ENCODE data around the gene SLC35F4.
"Not testable (repeated sequence)": the region's sequence is repeated elsewhere in the genome, so short reads cannot be mapped to it uniquely, and the experiment has no call there.

SLC35F4 gene

GRCh38 chr14:57732463-57733285, 133.2 kb downstream of the SLC35F4 start:
- DNase-seq (ENCODE audit: low read depth in 4 of 4, low spot score in 1 of 4), result no peak

GRCh38 chr14:57729208-57730187, 136.4 kb downstream of the SLC35F4 start:
- DNase-seq (ENCODE audit: low read depth in 4 of 4, low spot score in 1 of 4), result no peak

GRCh38 chr14:57725399-57726077, 140.4 kb downstream of the SLC35F4 start:
- no peak for DNase-seq (ENCODE audit: low read depth in 4 of 4, low spot score in 1 of 4)

GRCh38 chr14:57722141-57722540, 143.8 kb downstream of the SLC35F4 start:
- DNase-seq (ENCODE audit: low read depth in 4 of 4, low spot score in 1 of 4), result not testable (repeated sequence)

- DNase-seq (ENCODE audit: low read depth in 4 of 4, low spot score in 1 of 4), result no peak
Observed at GRCh38 chr14:57714487-57714931, 151.4 kb downstream of the SLC35F4 start.

DNA sequence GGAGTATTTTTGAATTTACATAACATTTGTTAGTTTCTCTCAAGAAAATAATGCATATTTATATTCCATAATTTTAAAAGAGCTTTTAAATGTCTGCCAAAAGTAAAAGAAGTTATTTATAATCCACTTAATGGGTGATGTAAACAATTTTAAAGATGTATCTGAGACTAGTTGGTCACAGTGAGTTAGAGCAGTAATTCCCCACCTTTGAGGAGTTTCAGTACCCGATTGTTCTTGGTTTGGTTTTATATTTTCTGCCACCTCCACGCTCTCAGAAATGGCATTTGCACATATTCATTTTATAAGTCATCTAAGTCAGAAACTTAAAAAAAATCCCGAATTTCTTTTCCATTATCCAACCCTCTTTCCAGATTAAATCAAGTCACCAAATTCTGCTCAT, 153.2 kb downstream of the SLC35F4 start:
- DNase-seq (ENCODE audit: low read depth in 4 of 4, low spot score in 1 of 4), result no peak

GRCh38 chr14:57712102-57712501, 153.8 kb downstream of the SLC35F4 start:
- DNase-seq (ENCODE audit: low read depth in 4 of 4, low spot score in 1 of 4), result no peak

DNA sequence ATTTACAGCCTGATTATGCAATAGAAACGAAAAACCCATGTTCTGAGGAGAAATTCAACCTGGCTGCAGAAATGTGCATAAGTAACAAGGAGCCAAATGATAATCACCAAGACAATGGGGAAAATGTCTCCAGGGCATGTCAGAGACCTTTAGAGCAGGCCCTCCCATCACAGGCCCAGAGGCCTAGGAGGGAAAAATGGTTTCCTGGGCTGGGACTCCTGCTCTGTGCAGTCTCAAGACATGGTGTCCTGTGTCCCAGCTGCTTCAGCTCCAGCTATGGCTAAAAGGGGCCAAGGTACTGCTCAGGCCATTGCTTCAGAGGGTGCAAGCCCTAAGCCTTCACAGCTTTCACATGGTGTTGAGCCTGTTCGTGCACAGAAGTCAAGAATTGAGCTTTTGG, 156.0 kb downstream of the SLC35F4 start:
- no peak for DNase-seq (ENCODE audit: low read depth in 4 of 4, low spot score in 1 of 4)

DNA sequence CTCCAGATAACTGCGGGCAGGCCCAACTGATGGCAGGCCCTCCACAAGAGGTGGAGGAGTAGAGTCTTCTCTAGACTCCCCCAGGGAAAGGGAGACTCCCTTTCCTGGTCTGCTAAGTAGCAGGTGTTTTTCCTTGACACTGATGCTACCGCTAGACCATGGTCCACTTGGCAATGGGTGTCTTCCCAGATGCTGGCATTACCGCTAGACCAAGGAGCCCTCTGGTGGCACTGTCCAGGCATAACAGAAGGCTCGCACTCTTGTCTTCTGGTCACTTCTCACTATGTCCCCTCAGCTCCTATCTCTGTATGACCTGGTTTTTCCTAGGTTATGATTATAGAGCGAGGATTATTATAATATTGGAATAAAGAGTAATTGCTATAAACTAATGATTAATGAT, 156.8 kb downstream of the SLC35F4 start:
- DNase-seq (ENCODE audit: low read depth in 4 of 4, low spot score in 1 of 4), result not testable (repeated sequence)

GRCh38 chr14:57707219-57707618, 158.7 kb downstream of the SLC35F4 start:
- no peak for DNase-seq (ENCODE audit: low read depth in 4 of 4, low spot score in 1 of 4)

GRCh38 chr14:57704763-57705162, 161.1 kb downstream of the SLC35F4 start:
- DNase-seq (ENCODE audit: low read depth in 4 of 4, low spot score in 1 of 4), result no peak

DNA sequence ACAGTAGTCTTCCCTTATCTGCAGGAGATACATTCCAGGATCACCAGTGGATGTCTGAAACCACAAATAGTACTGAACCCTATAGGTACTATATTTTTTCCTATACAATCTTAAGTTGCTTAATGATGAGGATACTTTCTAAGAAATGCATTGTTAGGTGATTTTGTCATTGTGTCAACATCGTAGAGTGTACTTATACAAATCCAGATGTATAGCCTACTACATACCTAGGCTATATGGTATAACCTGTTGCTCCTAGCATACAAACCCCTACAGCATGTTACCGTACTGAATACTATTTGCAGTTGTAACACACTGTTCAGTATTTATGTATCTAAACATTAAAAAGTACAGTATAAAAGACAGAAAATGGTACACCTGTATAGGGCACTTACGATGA, 165.9 kb downstream of the SLC35F4 start:
- DNase-seq (ENCODE audit: low read depth in 4 of 4, low spot score in 1 of 4), result no peak

- DNase-seq (ENCODE audit: low read depth in 4 of 4, low spot score in 1 of 4), result no peak
Observed at GRCh38 chr14:57692671-57693070, 173.2 kb downstream of the SLC35F4 start.

DNA sequence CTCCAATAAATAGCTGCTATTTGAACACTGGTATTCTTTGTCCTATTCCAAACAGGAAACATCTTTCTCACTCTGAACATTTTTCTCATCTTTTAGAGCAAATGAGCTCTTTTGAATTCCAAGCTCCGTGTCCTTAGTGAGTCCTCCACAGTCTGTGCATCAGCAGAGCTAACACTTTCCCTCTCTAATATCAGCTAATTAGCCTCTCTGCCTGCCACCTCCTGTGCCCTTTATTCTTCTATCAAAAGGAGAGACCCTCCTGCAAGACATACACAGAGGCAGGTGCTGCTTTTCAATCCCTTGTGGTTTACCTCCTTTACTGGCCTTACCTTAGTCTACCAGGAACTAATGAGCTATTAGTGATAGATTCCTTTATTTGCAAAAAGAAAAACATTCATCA, 178.5 kb downstream of the SLC35F4 start:
- DNase-seq (ENCODE audit: low read depth in 4 of 4, low spot score in 1 of 4), result no peak

GRCh38 chr14:57686304-57686703, 179.6 kb downstream of the SLC35F4 start:
- no peak for DNase-seq (ENCODE audit: low read depth in 4 of 4, low spot score in 1 of 4)

- DNase-seq (ENCODE audit: low read depth in 4 of 4, low spot score in 1 of 4), result no peak
Observed at GRCh38 chr14:57671021-57671420, 194.9 kb downstream of the SLC35F4 start.

- no peak for DNase-seq (ENCODE audit: low read depth in 4 of 4, low spot score in 1 of 4)
Observed at GRCh38 chr14:57660208-57660607, 205.7 kb downstream of the SLC35F4 start.

- no peak for DNase-seq (ENCODE audit: low read depth in 4 of 4, low spot score in 1 of 4)
Observed at GRCh38 chr14:57659052-57659451, 206.8 kb downstream of the SLC35F4 start.

- DNase-seq (ENCODE audit: low read depth in 4 of 4, low spot score in 1 of 4), result no peak
Observed at GRCh38 chr14:57657487-57657886, 208.4 kb downstream of the SLC35F4 start.

- no peak for DNase-seq (ENCODE audit: low read depth in 4 of 4, low spot score in 1 of 4)
Observed at GRCh38 chr14:57656853-57657252, 209.0 kb downstream of the SLC35F4 start.

DNA sequence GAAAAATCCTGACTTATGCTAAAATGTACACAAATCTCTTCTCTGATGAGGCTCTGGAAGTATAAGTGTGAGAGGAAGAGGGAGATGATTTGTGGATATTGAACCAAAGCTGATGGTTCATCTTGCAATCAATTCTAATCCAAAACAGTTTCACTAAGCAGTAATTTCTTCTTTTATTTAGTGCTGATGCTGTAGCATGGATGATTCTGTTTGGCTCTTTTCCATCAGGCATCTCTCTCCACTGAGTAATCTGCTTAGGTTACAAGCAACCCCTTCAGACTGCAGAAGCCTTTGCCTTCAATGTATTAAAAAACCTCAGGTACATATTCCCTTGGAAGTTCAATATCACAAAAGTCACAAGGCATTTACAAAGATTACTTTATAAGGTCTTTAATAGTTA, 213.1 kb downstream of the SLC35F4 start:
- no peak for DNase-seq (ENCODE audit: low read depth in 4 of 4, low spot score in 1 of 4)

All from stimulated activated CD4-positive, alpha-beta T cell treated with anti-CD3 and anti-CD28 coated beads, Interleukin-1b, Interleukin-23, amount 100 ng/mL, for 24 hours (primary cell).